Measurements from ENCODE around the gene TACC2.

TACC2 gene

DNA sequence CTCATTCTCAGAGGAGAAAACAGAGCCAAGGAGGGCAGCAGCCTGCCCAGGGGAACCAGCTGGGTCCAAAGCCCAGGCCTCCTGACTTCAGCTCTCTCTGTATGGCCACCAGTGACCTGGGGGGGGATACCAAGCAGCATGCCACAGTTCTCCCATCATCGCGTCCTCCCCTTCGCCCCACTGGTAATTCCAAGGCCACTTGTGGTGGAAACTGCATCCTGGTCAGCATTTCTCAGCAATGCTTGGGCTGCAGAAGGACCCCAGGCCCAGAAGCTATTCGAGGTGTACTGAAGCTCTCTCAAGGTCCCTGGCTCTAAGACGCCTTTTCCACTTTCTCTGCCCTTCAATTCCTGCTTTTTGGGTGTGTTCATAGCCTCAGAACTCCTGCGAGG lies 309.2 kb downstream of the TACC2 start:
- no peak overlapping the region for H3K27ac ChIP-seq (ENCODE audit: low read length)
- H3K4me3 ChIP-seq (ENCODE audit: low read length), result no peak overlapping the region
- H3K36me3 ChIP-seq (ENCODE audit: control insufficient read depth, low read depth, low read length), result no peaks in the 10 kb centered on the region
- H3K9me3 ChIP-seq (ENCODE audit: control insufficient read depth, low read depth, low read length), result no peaks in the 10 kb centered on the region
- no peak overlapping the region for H3K9ac ChIP-seq (ENCODE audit: low read length)
- peaks cover 3% of the 10 kb centered on the region for H3K4me1 ChIP-seq (ENCODE audit: control insufficient read depth, low read depth, low read length)
- H3K27me3 ChIP-seq (ENCODE audit: control insufficient read depth, insufficient read depth, low read length), result no peaks in the 10 kb centered on the region

DNA sequence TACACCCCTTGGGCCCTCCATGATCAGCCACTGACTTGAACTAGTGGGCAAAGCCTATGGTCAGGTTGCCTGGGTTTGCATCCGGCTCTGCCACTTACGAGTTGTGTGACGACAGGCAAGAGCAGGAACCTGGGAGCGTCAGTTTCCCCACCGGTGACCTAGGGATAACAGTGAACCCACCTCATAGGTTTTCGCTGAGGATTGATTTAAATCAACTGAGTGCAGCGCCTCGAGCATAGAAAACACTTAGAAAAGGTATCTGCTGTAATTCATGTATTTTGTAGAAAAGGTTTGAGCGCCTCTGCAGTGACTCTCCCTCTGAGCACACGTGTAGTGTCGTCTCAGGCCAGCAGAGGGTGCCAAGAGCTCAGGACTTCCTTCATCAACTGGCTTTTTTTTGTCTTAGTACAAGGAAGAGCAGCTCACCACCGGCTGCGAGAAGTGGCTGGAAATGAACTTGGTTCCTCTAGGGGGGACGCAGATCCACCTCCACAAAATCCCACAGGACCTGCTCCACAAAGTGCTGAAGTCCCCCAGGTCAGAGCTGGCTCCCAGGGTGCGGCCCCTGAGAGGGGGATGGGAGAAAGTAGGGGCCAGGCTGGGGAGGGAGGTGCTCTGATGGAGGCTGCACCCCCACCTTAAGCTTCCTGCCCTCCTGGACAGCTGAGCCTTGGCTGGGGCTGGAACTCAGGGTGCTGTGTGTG lies 309.8 kb downstream of the TACC2 start:
- Histone ChIP-seq H3K27ac (ENCODE audit: low read length) (no peak overlapping the region), H3K4me3 (ENCODE audit: low read length) (no peak overlapping the region), H3K9ac (ENCODE audit: low read length) (no peak overlapping the region), H3K36me3 (ENCODE audit: control insufficient read depth, low read depth, low read length) (no peaks in the 10 kb centered on the region), H3K4me1 (ENCODE audit: control insufficient read depth, low read depth, low read length) (peaks cover 3% of the 10 kb centered on the region), H3K9me3 (ENCODE audit: control insufficient read depth, low read depth, low read length) (no peaks in the 10 kb centered on the region), H3K27me3 (ENCODE audit: control insufficient read depth, insufficient read depth, low read length) (no peaks in the 10 kb centered on the region)

DNA sequence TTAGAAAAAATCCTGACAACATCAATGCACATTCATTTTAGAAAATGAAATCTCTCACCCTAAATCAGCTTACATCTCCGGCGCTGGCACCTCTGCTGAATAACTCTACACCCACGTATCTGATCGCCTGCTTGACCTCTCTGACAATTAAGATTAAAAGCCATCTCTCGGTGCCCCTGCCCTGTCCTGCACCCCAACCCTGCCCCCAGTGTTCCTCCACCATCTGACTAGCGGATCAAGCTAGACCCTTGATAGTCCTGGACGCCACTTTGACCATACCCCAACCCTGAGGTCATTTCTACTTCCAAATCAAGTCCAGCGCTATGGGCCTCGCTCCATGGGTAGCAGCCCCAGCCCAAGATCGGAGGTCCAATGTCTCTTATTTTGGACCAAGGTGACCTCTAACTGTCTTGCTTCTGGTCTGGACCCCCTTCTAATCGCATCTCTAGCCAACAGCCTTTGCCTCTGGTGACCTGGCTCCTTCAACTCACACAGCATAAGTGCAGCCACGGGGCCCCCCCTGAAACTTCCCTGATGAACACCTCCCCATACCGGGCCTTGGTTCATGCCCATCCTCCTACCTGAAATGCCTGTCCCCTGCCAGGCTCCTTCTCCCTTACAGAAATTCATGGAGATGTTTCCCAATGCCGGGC lies 310.6 kb downstream of the TACC2 start:
- no peaks in the 10 kb centered on the region for H3K27me3 ChIP-seq (ENCODE audit: control insufficient read depth, insufficient read depth, low read length)
- H3K36me3 ChIP-seq (ENCODE audit: control insufficient read depth, low read depth, low read length), result no peaks in the 10 kb centered on the region
- peaks cover 3% of the 10 kb centered on the region for H3K4me1 ChIP-seq (ENCODE audit: control insufficient read depth, low read depth, low read length)
- H3K27ac ChIP-seq (ENCODE audit: low read length), result no peak overlapping the region
- no peaks in the 10 kb centered on the region for H3K9me3 ChIP-seq (ENCODE audit: control insufficient read depth, low read depth, low read length)
- H3K9ac ChIP-seq (ENCODE audit: low read length), result no peak overlapping the region
- no peak overlapping the region for H3K4me3 ChIP-seq (ENCODE audit: low read length)

DNA sequence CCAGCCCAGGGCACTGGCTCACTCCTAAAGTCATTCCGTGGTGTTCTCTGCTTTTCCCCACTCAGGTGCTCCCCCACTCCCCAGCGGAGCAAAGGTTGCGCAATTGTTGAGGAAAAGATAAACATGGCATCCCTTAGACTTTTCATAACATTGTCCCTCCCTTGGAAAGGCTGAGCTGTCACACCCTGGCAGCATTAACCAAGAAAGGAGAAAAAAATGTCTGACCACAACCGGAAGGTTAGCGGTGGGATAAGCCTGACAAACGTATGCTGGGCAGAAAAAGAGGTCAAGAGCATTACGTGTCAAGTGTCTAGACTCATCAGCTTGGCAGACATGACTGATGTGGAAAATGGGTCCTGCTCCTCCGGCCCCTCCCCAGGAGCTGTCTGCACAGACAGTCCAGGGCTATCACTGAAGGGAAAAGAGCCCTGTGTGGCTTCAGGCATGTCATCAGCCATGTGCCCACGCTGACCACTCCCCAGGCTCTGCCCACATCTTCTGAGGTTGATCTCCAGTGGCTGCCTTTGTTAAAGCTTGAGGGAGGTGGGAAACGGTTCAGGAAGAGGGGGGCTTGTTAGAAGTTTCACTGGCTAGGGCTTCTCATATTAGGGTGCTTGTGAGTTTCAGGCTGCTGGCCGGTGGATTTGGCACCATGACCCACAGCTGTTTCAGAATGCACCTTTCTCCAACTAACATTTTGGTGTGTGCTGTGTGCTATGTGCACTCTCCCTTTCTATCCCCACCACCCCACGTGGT lies 312.3 kb downstream of the TACC2 start:
- H3K27me3 ChIP-seq (ENCODE audit: control insufficient read depth, insufficient read depth, low read length), result no peaks in the 10 kb centered on the region
- H3K9ac ChIP-seq (ENCODE audit: low read length), result no peak overlapping the region
- peaks cover 3% of the 10 kb centered on the region for H3K4me1 ChIP-seq (ENCODE audit: control insufficient read depth, low read depth, low read length)
- no peak overlapping the region for H3K27ac ChIP-seq (ENCODE audit: low read length)
- H3K36me3 ChIP-seq (ENCODE audit: control insufficient read depth, low read depth, low read length), result no peaks in the 10 kb centered on the region
- H3K9me3 ChIP-seq (ENCODE audit: control insufficient read depth, low read depth, low read length), result no peaks in the 10 kb centered on the region
- H3K4me3 ChIP-seq (ENCODE audit: low read length), result no peak overlapping the region

DNA sequence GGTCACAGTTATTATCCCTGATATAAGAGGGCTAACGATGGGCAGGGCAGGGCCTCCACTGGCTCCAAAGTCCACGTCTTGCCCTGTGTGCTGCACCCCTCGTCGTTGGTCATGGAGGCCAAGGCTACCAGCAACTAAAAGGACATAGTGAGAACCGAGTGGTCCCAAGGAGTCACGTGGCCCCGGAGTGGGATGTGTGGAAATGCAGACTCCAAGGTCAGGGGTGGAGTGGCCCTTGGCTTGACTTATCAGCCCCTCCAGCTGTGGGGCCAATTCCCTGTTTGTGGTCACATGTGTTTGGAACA lies 312.8 kb downstream of the TACC2 start:
- H3K9me3 ChIP-seq (ENCODE audit: control insufficient read depth, low read depth, low read length), result no peaks in the 10 kb centered on the region
- no peaks in the 10 kb centered on the region for H3K27me3 ChIP-seq (ENCODE audit: control insufficient read depth, insufficient read depth, low read length)
- no peak overlapping the region for H3K4me3 ChIP-seq (ENCODE audit: low read length)
- H3K4me1 ChIP-seq (ENCODE audit: control insufficient read depth, low read depth, low read length), result peaks cover 3% of the 10 kb centered on the region
- H3K27ac ChIP-seq (ENCODE audit: low read length), result no peak overlapping the region
- H3K36me3 ChIP-seq (ENCODE audit: control insufficient read depth, low read depth, low read length), result no peaks in the 10 kb centered on the region
- H3K9ac ChIP-seq (ENCODE audit: low read length), result no peak overlapping the region

DNA sequence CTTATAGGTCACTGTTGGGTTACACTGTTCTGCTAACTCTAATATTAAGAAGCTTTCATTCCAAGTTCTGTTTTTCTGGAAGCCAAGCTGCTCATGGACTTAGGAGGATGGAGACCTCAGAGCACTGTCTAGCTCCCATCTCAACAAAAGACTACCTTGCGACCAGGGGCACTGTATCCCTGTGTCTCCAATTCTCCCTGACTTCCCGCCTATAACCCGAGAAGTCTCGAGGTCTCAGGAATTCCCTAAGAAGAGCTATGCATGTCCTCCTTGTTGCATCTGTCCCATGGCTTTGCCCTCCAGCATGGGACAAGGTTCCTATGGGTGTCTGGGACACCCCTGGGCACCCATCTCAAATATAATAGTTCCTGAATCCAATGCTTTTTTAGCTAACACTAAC lies 313.4 kb downstream of the TACC2 start:
- Histone ChIP-seq H3K27me3 (ENCODE audit: control insufficient read depth, insufficient read depth, low read length) (no peaks in the 10 kb centered on the region), H3K4me1 (ENCODE audit: control insufficient read depth, low read depth, low read length) (peaks cover 3% of the 10 kb centered on the region), H3K4me3 (ENCODE audit: low read length) (no peak overlapping the region), H3K27ac (ENCODE audit: low read length) (no peak overlapping the region), H3K36me3 (ENCODE audit: control insufficient read depth, low read depth, low read length) (no peaks in the 10 kb centered on the region), H3K9me3 (ENCODE audit: control insufficient read depth, low read depth, low read length) (no peaks in the 10 kb centered on the region), H3K9ac (ENCODE audit: low read length) (no peak overlapping the region)

DNA sequence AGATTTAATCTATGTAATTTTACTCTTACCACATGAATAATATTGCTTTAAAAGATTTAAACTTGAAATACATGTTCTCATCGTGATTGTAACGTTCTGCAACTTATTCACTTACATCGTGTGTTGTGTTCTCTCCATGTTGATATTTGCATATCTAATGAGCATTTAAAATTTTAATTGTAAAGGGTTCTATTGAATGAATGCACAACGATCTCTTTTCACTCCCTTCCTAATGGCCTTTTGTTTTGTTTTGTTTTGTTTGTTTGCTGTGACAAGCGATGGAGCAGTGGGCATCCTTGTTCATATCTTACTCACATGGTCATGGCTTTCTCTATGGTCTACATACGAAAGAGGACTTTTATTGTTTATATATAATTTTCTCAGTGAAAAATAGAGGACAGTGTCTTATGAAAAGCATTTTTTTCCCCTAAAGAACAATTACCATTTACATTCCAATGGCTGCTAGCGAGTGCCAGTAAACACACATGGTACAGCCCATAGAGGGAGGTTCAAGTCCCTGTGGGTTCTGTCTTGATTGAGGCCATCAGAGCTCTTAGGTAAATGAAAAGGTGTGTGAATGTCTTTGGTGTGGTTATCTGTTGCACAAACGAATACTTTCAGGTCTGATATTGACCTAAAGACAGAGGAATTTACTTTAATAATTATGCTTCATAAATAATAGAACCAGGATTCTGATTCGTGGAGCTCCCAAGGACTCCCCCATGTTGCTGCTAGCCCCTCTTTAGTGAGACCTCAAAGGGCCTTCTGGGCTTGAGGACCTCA lies 314.5 kb downstream of the TACC2 start:
- Histone ChIP-seq H3K9me3 (ENCODE audit: control insufficient read depth, low read depth, low read length) (no peaks in the 10 kb centered on the region), H3K9ac (ENCODE audit: low read length) (no peak overlapping the region)

More for the DNA sequence above, 314.5 kb downstream of the TACC2 start:
- H3K36me3 ChIP-seq (ENCODE audit: control insufficient read depth, low read depth, low read length), result no peaks in the 10 kb centered on the region
- no peaks in the 10 kb centered on the region for H3K27me3 ChIP-seq (ENCODE audit: control insufficient read depth, insufficient read depth, low read length)
- H3K4me3 ChIP-seq (ENCODE audit: low read length), result no peak overlapping the region
- no peak overlapping the region for H3K27ac ChIP-seq (ENCODE audit: low read length)
- peaks cover 3% of the 10 kb centered on the region for H3K4me1 ChIP-seq (ENCODE audit: control insufficient read depth, low read depth, low read length)

All from iPS-18a (cell line).